BLaER1 treated with 17β-estradiol and CSF1 and Interleukin-3, amounts not matched to agents 10 nM and 100 nM (cell line): ENCODE data around the gene JMJD1C.
A peak's percentile ranks its signal among the peaks of the same experiment; 100 is the strongest.

ENCODE experiments used
- H3K27ac ChIP-seq, 11 experiments: shearing (Covaris generic); formaldehyde crosslinking; 2 replicates each; pipeline ENCODE4 v1.8.1; 2022
- H3K27me3 ChIP-seq, 11 experiments: shearing (Covaris generic); formaldehyde crosslinking; 2 replicates each; pipeline ENCODE4 v1.8.1; 2022
- H3K36me3 ChIP-seq, 11 experiments: shearing (Covaris generic); formaldehyde crosslinking; 2 replicates each; pipeline ENCODE4 v1.8.1; 2022
- H3K4me1 ChIP-seq, 10 experiments: shearing (Covaris generic); formaldehyde crosslinking; 2 replicates each; pipeline ENCODE4 v1.8.1; 2022
- H3K4me2 ChIP-seq, 11 experiments: shearing (Covaris generic); formaldehyde crosslinking; 2 replicates each; pipeline ENCODE4 v1.8.1; 2022
- H3K4me3 ChIP-seq, 10 experiments: shearing (Covaris generic); formaldehyde crosslinking; 2 replicates each; pipeline ENCODE4 v1.8.1; 2022
- H3K9ac ChIP-seq, 11 experiments: shearing (Covaris generic); formaldehyde crosslinking; 2 replicates each; pipeline ENCODE4 v1.8.1; 2022
- H3K9me3 ChIP-seq, 11 experiments: shearing (Covaris generic); formaldehyde crosslinking; replicated peaks in 1 of 11; 2 replicates each; pipeline ENCODE4 v1.8.1; 2022
- H4K20me1 ChIP-seq, 11 experiments: shearing (Covaris generic); formaldehyde crosslinking; 2 replicates each; pipeline ENCODE4 v1.8.1; 2022
- Cebpa-rat ChIP-seq, 11 experiments: shearing (Covaris generic); IDR thresholded peaks; 2 replicates each; pipeline ENCODE4 v1.8.1; 2022

Gene JMJD1C

DNA sequence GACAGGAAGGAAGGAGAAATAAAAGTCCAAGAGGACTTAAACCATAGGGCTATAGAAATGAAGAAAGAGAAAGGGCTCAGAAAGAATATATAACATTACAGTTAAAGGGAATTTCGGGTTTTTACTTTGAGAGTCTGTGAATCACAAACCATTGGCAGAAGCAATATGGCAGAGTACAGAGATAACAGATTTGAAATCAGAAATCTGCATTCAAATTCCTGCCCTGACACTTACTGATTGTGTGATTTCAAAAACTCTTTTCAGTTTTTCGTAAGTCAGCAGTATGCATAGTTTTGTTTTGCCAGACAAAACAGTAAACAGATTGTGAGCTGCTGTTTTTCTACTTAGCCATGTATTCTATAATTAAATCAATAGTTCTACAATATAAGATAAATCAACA, 8.2 kb downstream of the JMJD1C start:
- no peak overlapping the region for H3K4me2 ChIP-seq
- H4K20me1 ChIP-seq: peaks cover 11 to 63% (median 50%) of the 10 kb centered on the region in 11 experiments; a peak in 20 of 22 replicates
- H3K27me3 ChIP-seq: no peaks in the 10 kb centered on the region
- TF ChIP-seq Cebpa-rat (IDR thresholded peaks at IDR 0.05): no peak
- H3K36me3 ChIP-seq: peaks cover 6 to 28% (median 17%) of the 10 kb centered on the region in 11 experiments; a peak in 16 of 22 replicates
- H3K4me3 ChIP-seq: no peak overlapping the region
- no peak overlapping the region for H3K9ac ChIP-seq
- peaks cover 5 to 18% (median 13%) of the 10 kb centered on the region in 11 experiments for H3K9me3 ChIP-seq
- no peak overlapping the region for H3K27ac ChIP-seq
- 0 out of 20 replicates have a peak, but pooled peaks cover 0 to 4% (median 0%) of the 10 kb centered on the region in 10 experiments for H3K4me1 ChIP-seq

DNA sequence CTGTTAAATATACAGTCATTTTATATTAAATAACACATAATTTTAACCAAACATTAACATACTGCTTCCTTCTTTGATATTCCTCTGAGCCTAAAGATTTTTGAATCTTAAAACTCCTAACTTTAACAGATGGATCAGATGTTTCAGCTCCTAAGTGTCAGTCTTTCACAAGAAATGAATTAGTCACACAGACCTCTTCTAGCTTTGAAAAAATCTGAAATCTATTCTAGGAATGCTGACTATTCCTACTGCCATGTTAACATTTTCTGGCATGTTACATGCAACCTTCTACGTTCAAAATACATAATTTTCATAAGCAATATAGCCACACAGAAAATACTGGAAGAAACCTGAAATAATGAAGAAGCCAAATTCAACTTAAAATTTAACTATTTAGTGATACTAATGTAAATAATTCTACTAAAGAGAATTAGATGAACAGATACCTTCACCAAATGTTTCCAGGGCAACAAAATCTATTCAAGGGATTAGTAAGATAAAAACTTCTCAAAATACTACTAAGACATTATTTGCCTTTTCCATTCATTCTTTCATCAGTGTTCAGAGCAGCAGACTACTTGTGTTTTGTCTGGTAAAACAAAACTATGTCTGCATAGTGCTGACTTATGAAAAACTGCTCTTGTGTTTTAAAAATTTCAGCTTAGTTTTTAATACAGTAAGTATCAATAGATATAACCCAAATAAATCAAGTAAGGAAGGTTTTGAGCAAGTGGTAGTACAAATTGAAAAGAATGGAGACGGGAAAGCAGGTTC, 9.2 kb downstream of the JMJD1C start:
- H3K9ac ChIP-seq: no peak overlapping the region
- H3K36me3 ChIP-seq: peaks cover 9 to 33% (median 22%) of the 10 kb centered on the region in 11 experiments; a peak in 16 of 22 replicates
- no peak for TF ChIP-seq Cebpa-rat (IDR thresholded peaks at IDR 0.05)
- no peaks in the 10 kb centered on the region for H3K27me3 ChIP-seq
- no peak overlapping the region for H3K4me2 ChIP-seq
- no peak overlapping the region for H3K27ac ChIP-seq
- H3K4me1 ChIP-seq: 0 out of 20 replicates have a peak, but pooled peaks cover 0 to 4% (median 0%) of the 10 kb centered on the region in 10 experiments
- H3K9me3 ChIP-seq: peaks cover 8 to 22% (median 18%) of the 10 kb centered on the region in 11 experiments
- no peak overlapping the region for H3K4me3 ChIP-seq
- peaks cover 5 to 61% (median 43%) of the 10 kb centered on the region in 11 experiments; a peak in 18 of 22 replicates for H4K20me1 ChIP-seq

DNA sequence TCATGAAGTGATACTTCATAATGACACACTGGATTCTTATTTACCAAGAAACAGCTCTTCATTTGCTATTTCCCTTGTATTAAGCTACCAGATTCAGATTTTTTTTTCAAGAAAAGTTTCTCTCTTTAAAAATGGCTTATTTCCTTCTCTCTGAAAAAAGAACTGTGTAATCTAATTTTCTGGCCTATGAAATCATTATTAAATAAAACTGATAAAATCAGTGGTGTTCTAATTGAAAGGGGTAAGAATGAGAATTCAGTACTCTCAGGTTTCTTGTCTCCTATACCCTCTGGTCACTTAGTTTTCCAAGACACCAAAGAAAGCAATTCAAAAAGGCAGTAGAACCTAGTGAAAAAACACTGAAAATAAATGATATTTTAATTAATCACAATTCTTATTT, 10.3 kb downstream of the JMJD1C start:
- Histone ChIP-seq H3K36me3 (peaks cover 9 to 33% (median 22%) of the 10 kb centered on the region in 11 experiments; a peak in 17 of 22 replicates), H3K27me3 (no peaks in the 10 kb centered on the region), H4K20me1 (peaks cover 5 to 58% (median 38%) of the 10 kb centered on the region in 11 experiments; a peak in 18 of 22 replicates), H3K4me2 (no peak overlapping the region), H3K4me1 (0 out of 20 replicates have a peak, but pooled peaks cover 0 to 4% (median 0%) of the 10 kb centered on the region in 10 experiments), H3K4me3 (no peak overlapping the region), H3K9me3 (peaks cover 8 to 22% (median 18%) of the 10 kb centered on the region in 11 experiments), H3K27ac (no peak overlapping the region), H3K9ac (no peak overlapping the region)
- no peak for TF ChIP-seq Cebpa-rat (IDR thresholded peaks at IDR 0.05)

DNA sequence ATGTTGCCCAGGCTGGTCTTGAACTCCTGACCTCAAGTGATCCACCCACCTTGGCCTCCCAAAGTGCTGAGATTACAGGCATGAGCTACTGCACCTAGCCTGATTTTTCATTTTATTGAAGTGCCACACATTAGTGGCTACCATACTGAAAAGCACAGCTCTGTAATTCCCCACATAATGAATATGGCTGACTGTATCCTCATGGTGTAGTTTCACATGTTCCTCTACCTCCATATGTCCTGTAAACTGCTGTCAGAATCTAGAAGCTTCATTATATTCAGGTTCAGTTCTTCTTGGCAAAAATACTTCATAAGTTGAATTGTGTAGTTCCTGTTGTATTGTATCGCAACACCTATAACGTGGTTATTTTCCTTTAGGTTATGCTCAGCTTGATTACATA, 11.1 kb downstream of the JMJD1C start:
- peaks cover 9 to 38% (median 23%) of the 10 kb centered on the region in 11 experiments; a peak in 17 of 22 replicates for H3K36me3 ChIP-seq
- peaks cover 0 to 57% (median 30%) of the 10 kb centered on the region in 11 experiments; a peak in 14 of 22 replicates for H4K20me1 ChIP-seq
- no peak overlapping the region for H3K27ac ChIP-seq
- H3K4me2 ChIP-seq: no peak overlapping the region
- no peak overlapping the region for H3K4me3 ChIP-seq
- 0 out of 20 replicates have a peak, but pooled peaks cover 0 to 4% (median 0%) of the 10 kb centered on the region in 10 experiments for H3K4me1 ChIP-seq
- no peak overlapping the region for H3K9ac ChIP-seq
- no peak for TF ChIP-seq Cebpa-rat (IDR thresholded peaks at IDR 0.05)
- H3K27me3 ChIP-seq: no peaks in the 10 kb centered on the region
- H3K9me3 ChIP-seq: peaks cover 8 to 22% (median 18%) of the 10 kb centered on the region in 11 experiments

DNA sequence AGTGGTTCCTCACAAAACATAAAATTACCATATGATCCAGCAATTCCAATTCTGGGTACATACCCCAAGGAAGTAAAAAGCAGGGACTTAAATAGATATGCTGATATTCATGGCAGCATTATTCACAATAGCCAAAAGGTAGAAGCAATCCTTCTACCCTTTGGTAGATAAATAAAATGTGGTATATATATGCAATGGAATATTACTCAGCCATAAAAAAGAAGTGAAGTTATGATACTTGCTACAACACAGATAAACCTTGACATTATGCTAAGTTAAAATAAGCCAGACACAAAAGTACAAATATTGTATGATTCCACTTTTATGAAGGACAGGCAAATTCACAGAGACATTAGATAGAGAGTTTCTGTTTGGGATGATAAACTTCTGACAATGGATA, 13.3 kb downstream of the JMJD1C start:
- H3K4me3 ChIP-seq: no peak overlapping the region
- no peak for TF ChIP-seq Cebpa-rat (IDR thresholded peaks at IDR 0.05)
- no peaks in the 10 kb centered on the region for H3K27me3 ChIP-seq

DNA sequence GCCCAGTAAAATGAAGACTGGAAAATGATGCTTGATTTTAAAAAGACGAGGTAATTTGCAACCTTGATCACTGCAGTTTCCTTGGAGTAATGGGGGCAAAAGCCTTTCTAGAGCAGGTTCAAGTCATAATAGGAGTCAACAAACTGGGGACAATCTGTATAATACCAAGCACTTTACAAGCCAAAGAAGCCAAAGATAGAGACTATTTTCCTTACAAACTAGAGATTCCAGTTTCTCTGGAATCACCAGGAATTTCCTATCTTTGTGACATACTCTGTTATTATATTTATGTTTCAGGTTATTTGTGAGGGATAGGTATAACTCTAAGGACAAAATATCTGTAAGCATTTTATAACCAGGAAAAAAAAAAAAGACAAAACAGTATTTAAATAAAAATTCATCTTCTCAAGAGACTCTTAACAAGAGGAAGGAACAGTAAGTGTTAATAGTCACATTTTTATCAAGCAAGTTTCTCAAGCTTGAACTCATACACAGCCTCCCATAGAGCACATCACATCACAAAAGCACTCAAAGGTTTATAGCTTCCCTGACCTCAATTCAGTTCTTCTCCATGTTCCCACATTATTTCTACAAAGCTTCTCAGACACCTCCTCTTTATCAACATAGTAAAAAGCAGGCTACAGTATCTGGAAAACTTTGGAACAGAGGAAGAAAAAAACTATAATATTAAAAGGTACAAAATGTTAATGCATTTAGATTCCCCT, 18.9 kb downstream of the JMJD1C start:
- TF ChIP-seq Cebpa-rat (IDR thresholded peaks at IDR 0.05): no peak
- peaks cover 0 to 30% (median 11%) of the 10 kb centered on the region in 11 experiments; a peak in 11 of 22 replicates for H3K36me3 ChIP-seq

More for the DNA sequence above, 13.3 kb downstream of the JMJD1C start:
- no peak overlapping the region for H3K27ac ChIP-seq
- H3K4me1 ChIP-seq: 0 out of 20 replicates have a peak, but pooled peaks cover 0 to 4% (median 0%) of the 10 kb centered on the region in 10 experiments
- peaks cover 9 to 39% (median 23%) of the 10 kb centered on the region in 11 experiments; a peak in 17 of 22 replicates for H3K36me3 ChIP-seq
- H3K4me2 ChIP-seq: no peak overlapping the region
- peaks cover 0 to 53% (median 17%) of the 10 kb centered on the region in 11 experiments; a peak in 13 of 22 replicates for H4K20me1 ChIP-seq
- H3K9me3 ChIP-seq: peaks cover 8 to 22% (median 18%) of the 10 kb centered on the region in 11 experiments
- H3K9ac ChIP-seq: no peak overlapping the region

DNA sequence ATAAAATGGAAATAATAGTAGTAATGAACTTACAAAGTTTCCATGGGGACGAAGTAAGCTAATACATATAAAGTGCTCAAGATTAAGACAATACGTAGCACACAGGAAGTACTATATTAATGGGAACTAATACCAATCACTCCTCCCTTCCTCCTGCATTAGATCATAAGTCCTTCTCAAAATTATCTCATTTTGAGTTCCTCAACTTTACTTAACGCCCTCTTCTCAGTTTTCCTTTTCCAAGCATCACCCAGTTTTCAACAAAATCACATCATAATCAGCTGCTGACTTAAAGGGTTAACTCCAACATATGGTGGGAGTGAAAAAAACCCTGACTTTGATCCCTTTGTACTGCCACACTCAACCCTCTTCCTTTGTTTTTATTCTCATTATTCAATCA, 24.4 kb downstream of the JMJD1C start:
- no peak for TF ChIP-seq Cebpa-rat (IDR thresholded peaks at IDR 0.05)
- no peaks in the 10 kb centered on the region for H3K27me3 ChIP-seq
- 0 out of 22 replicates have a peak, but pooled peaks cover 0 to 4% (median 0%) of the 10 kb centered on the region in 11 experiments for H3K9me3 ChIP-seq
- peaks cover 0 to 20% (median 11%) of the 10 kb centered on the region in 11 experiments; a peak in 11 of 22 replicates for H3K36me3 ChIP-seq
- H3K27ac ChIP-seq: no peak overlapping the region
- peaks cover 0 to 34% (median 0%) of the 10 kb centered on the region in 10 experiments; a peak in 6 of 20 replicates for H3K4me1 ChIP-seq
- H3K4me2 ChIP-seq: peak overlapping the region in 2 of 11 experiments; percentile 12 to 38; a peak in 4 of 22 replicates
- peaks cover 10 to 98% (median 63%) of the 10 kb centered on the region in 11 experiments; a peak in 16 of 22 replicates for H4K20me1 ChIP-seq
- H3K4me3 ChIP-seq: no peak overlapping the region
- H3K9ac ChIP-seq: no peak overlapping the region

More for the DNA sequence above, 18.9 kb downstream of the JMJD1C start:
- Histone ChIP-seq H3K4me1 (peaks cover 0 to 3% (median 0%) of the 10 kb centered on the region in 10 experiments; a peak in 3 of 20 replicates), H4K20me1 (peaks cover 2 to 88% (median 28%) of the 10 kb centered on the region in 11 experiments; a peak in 14 of 22 replicates), H3K27ac (no peak overlapping the region), H3K27me3 (no peaks in the 10 kb centered on the region), H3K9ac (no peak overlapping the region), H3K4me2 (no peak overlapping the region), H3K4me3 (no peak overlapping the region), H3K9me3 (peaks cover 0 to 7% (median 0%) of the 10 kb centered on the region in 11 experiments; a peak in 4 of 22 replicates)

DNA sequence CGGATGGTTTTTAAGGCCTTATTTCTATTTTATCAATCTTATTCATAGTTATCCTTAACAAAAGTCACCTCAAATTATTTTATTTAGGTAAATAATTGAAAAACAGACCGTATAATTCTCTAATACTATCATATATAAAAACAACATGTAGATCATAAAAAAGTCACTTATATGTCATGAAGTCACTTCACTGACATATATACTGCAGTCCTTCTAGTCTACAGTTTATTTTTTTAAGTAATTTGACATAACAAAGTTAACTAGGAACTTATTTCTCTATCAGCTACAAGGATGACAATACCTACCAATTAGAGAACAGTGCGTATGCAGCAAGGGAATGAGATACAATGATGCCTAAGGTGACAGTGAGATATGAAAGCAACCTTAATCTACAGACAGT, 26.2 kb downstream of the JMJD1C start:
- H3K9me3 ChIP-seq: 0 out of 22 replicates have a peak, but pooled peaks cover 0 to 3% (median 0%) of the 10 kb centered on the region in 11 experiments
- no peak overlapping the region for H3K9ac ChIP-seq
- no peaks in the 10 kb centered on the region for H3K27me3 ChIP-seq
- H3K27ac ChIP-seq: no peak overlapping the region
- peaks cover 10 to 97% (median 77%) of the 10 kb centered on the region in 11 experiments; a peak in 17 of 22 replicates for H4K20me1 ChIP-seq
- no peak overlapping the region for H3K4me2 ChIP-seq
- no peak for TF ChIP-seq Cebpa-rat (IDR thresholded peaks at IDR 0.05)
- H3K4me3 ChIP-seq: no peak overlapping the region
- H3K36me3 ChIP-seq: peaks cover 0 to 12% (median 5%) of the 10 kb centered on the region in 11 experiments; a peak in 6 of 22 replicates
- peaks cover 0 to 34% (median 0%) of the 10 kb centered on the region in 10 experiments; a peak in 6 of 20 replicates for H3K4me1 ChIP-seq
